HG02642 (cell line): ENCODE data around the gene DNASE1.

ENCODE experiments used
- ATAC-seq: cut with Tn5 transposase; IDR thresholded peaks from one replicate; pipeline ENCODE4 v1.9.1; 2021; ENCODE audit warnings: mild to moderate bottlenecking; ENCODE audit not compliant: unreplicated experiment, poor library complexity

Gene DNASE1

GRCh38 chr16:3661922-3662321 lies 7.4 kb downstream of the DNASE1 start:
- ATAC-seq, result no peak

GRCh38 chr16:3662601-3663000 lies 8.1 kb downstream of the DNASE1 start:
- no peak for ATAC-seq

- ATAC-seq, result no peak
Observed at GRCh38 chr16:3664187-3664896, 9.9 kb downstream of the DNASE1 start.

GRCh38 chr16:3665508-3665907 lies 11.0 kb downstream of the DNASE1 start:
- ATAC-seq, result no peak

- ATAC-seq, result no peak
Observed at GRCh38 chr16:3668626-3669025, 14.1 kb downstream of the DNASE1 start.

GRCh38 chr16:3669082-3669481 lies 14.6 kb downstream of the DNASE1 start:
- no peak for ATAC-seq

- no peak for ATAC-seq
Observed at GRCh38 chr16:3670711-3671110, 16.2 kb downstream of the DNASE1 start.

- no peak for ATAC-seq
Observed at GRCh38 chr16:3671424-3671823, 16.9 kb downstream of the DNASE1 start.

GRCh38 chr16:3672571-3673041 lies 18.1 kb downstream of the DNASE1 start:
- no peak for ATAC-seq

- no peak for ATAC-seq
Observed at GRCh38 chr16:3673201-3673600, 18.7 kb downstream of the DNASE1 start.

- no peak for ATAC-seq
Observed at GRCh38 chr16:3673676-3674377, 19.3 kb downstream of the DNASE1 start.

- ATAC-seq, result no peak
Observed at GRCh38 chr16:3674513-3675295, 20.2 kb downstream of the DNASE1 start.

GRCh38 chr16:3675601-3676130 lies 21.2 kb downstream of the DNASE1 start:
- ATAC-seq, result no peak

- ATAC-seq, result no peak
Observed at GRCh38 chr16:3677994-3678393, 23.5 kb downstream of the DNASE1 start.

- no peak for ATAC-seq
Observed at GRCh38 chr16:3681206-3681605, 26.7 kb downstream of the DNASE1 start.

- no peak for ATAC-seq
Observed at GRCh38 chr16:3687021-3687420, 32.5 kb downstream of the DNASE1 start.

- ATAC-seq, result no peak
Observed at GRCh38 chr16:3687792-3688191, 33.3 kb downstream of the DNASE1 start.

GRCh38 chr16:3689731-3690130 lies 35.2 kb downstream of the DNASE1 start:
- ATAC-seq, result no peak

- ATAC-seq, result peak; percentile 69
Observed at GRCh38 chr16:3690470-3690928, 36.0 kb downstream of the DNASE1 start.

- no peak for ATAC-seq
Observed at GRCh38 chr16:3690980-3691720, 36.7 kb downstream of the DNASE1 start.
